Fibroblast of skin of right quadriceps (primary cell): ENCODE results near the gene PI4KB.

Source experiments
- DNase-seq: peaks from one replicate; pipeline ENCODE4 v3.0.0-alpha.2; 2013

PI4KB gene

GRCh38 chr1:151346082-151346768 lies 19.0 kb upstream of the PI4KB start:
- no peak for DNase-seq

- DNase-seq: no peak
Measured at GRCh38 chr1:151344291-151344690, 17.1 kb upstream of the PI4KB start.

GRCh38 chr1:151343587-151343986 lies 16.4 kb upstream of the PI4KB start:
- DNase-seq: no peak

- DNase-seq: no peak
Measured at GRCh38 chr1:151342569-151342968, 15.4 kb upstream of the PI4KB start.

- no peak for DNase-seq
Measured at GRCh38 chr1:151342021-151342420, 14.8 kb upstream of the PI4KB start.

- peak; percentile 83 for DNase-seq
Measured at GRCh38 chr1:151340870-151341754, 13.9 kb upstream of the PI4KB start.

- no peak for DNase-seq
Measured at GRCh38 chr1:151336556-151336955, 9.3 kb upstream of the PI4KB start.

- no peak for DNase-seq
Measured at GRCh38 chr1:151334822-151335221, 7.6 kb upstream of the PI4KB start.

GRCh38 chr1:151327903-151328674 lies 873 bp upstream of the PI4KB start:
- no peak for DNase-seq

GRCh38 chr1:151326619-151327222 lies 495 bp downstream of the PI4KB start:
- DNase-seq: peak; percentile 39

- no peak for DNase-seq
Measured at GRCh38 chr1:151325646-151326429, 1.4 kb downstream of the PI4KB start.

GRCh38 chr1:151325231-151325630 lies 2.0 kb downstream of the PI4KB start:
- DNase-seq: no peak

GRCh38 chr1:151324390-151324930 lies 2.8 kb downstream of the PI4KB start:
- DNase-seq: no peak

- DNase-seq: no peak
Measured at GRCh38 chr1:151318975-151319374, 8.2 kb downstream of the PI4KB start.

- no peak for DNase-seq
Measured at GRCh38 chr1:151315565-151316235, 11.5 kb downstream of the PI4KB start.

- peak; percentile 63 for DNase-seq
Measured at GRCh38 chr1:151314137-151314875, 12.9 kb downstream of the PI4KB start.

- DNase-seq: no peak
Measured at GRCh38 chr1:151313501-151313900, 13.7 kb downstream of the PI4KB start.

- DNase-seq: no peak
Measured at GRCh38 chr1:151312826-151313225, 14.4 kb downstream of the PI4KB start.

GRCh38 chr1:151312411-151312810 lies 14.8 kb downstream of the PI4KB start:
- DNase-seq: peak; percentile 26

- peak; percentile 99 for DNase-seq
Measured at GRCh38 chr1:151311589-151312331, 15.5 kb downstream of the PI4KB start.
